Measurements from ENCODE around the gene GP1BB. TPM values are rescaled to one million over a fixed set of nuclear protein-coding genes. Genes with fewer than 3 reads are reported as not detected.

GP1BB gene
- total RNA-seq, 2 experiments from 2014 or later: not detected

- intact Hi-C loops (cut with micrococcal nuclease): no loop called here
Observed at GRCh38 chr22:19739448-19739895, 16.1 kb downstream of the GP1BB start.

GRCh38 chr22:19739911-19740449 is 16.6 kb downstream of the GP1BB start:
- CTCF ChIA-PET: no interaction called here
- H3K9me3 Mint-ChIP-seq: no peaks in the 10 kb centered on the region
- POLR2A ChIA-PET: no interaction called here
- H3K27me3 Mint-ChIP-seq: no peaks in the 10 kb centered on the region
- intact Hi-C loops (cut with micrococcal nuclease): no loop called here
- no peak overlapping the region for H3K27ac Mint-ChIP-seq
- no peak overlapping the region for H3K4me3 Mint-ChIP-seq
- TF ChIP-seq CTCF (IDR thresholded peaks at IDR 0.05): no peak
- H3K36me3 Mint-ChIP-seq (ENCODE audit: low read depth): no peaks in the 10 kb centered on the region
- H3K4me1 Mint-ChIP-seq (ENCODE audit: low read depth): no peaks in the 10 kb centered on the region
- ATAC-seq (no peak), DNase-seq (no peak)

More at GRCh38 chr22:19739448-19739895, 16.1 kb downstream of the GP1BB start:
- no peak for ATAC-seq
- TF ChIP-seq CTCF (IDR thresholded peaks at IDR 0.05): no peak
- no peaks in the 10 kb centered on the region for H3K4me1 Mint-ChIP-seq (ENCODE audit: low read depth)
- ChIA-PET CTCF (no interaction called here), POLR2A (no interaction called here)
- DNase-seq: no peak
- no peaks in the 10 kb centered on the region for H3K36me3 Mint-ChIP-seq (ENCODE audit: low read depth)
- H3K27me3 Mint-ChIP-seq: no peaks in the 10 kb centered on the region
- no peak overlapping the region for H3K4me3 Mint-ChIP-seq
- H3K27ac Mint-ChIP-seq: no peak overlapping the region
- no peaks in the 10 kb centered on the region for H3K9me3 Mint-ChIP-seq

- DNase-seq (no peak), ATAC-seq (no peak)
- POLR2A ChIA-PET: no interaction called here
- Mint-ChIP-seq H3K4me1 (ENCODE audit: low read depth) (no peaks in the 10 kb centered on the region), H3K36me3 (ENCODE audit: low read depth) (no peaks in the 10 kb centered on the region), H3K9me3 (no peaks in the 10 kb centered on the region), H3K27ac (no peak overlapping the region), H3K27me3 (no peaks in the 10 kb centered on the region), H3K4me3 (no peak overlapping the region)
- CTCF ChIA-PET: no interaction called here
- intact Hi-C loops (cut with micrococcal nuclease): no loop called here
- TF ChIP-seq CTCF (IDR thresholded peaks at IDR 0.05): no peak
Observed at GRCh38 chr22:19740586-19740985, 17.2 kb downstream of the GP1BB start.

- Mint-ChIP-seq H3K27me3 (no peaks in the 10 kb centered on the region), H3K36me3 (ENCODE audit: low read depth) (no peaks in the 10 kb centered on the region), H3K4me3 (no peak overlapping the region), H3K4me1 (ENCODE audit: low read depth) (no peaks in the 10 kb centered on the region), H3K27ac (no peak overlapping the region), H3K9me3 (no peaks in the 10 kb centered on the region)
- CTCF ChIA-PET: interaction anchor here (2.0 kb wide), 1 partner anchor 11 kb away, joined by 12 read pairs; no protein-coding TSS in a partner anchor
- POLR2A ChIA-PET: no interaction called here
- intact Hi-C loops (cut with micrococcal nuclease): no loop called here
- TF ChIP-seq CTCF (IDR thresholded peaks at IDR 0.05): no peak
- ATAC-seq (no peak), DNase-seq (no peak)
Observed at GRCh38 chr22:19741053-19741452, 17.7 kb downstream of the GP1BB start.

GRCh38 chr22:19742160-19743066 is 19.1 kb downstream of the GP1BB start:
- Mint-ChIP-seq H3K36me3 (ENCODE audit: low read depth) (no peaks in the 10 kb centered on the region), H3K27me3 (no peaks in the 10 kb centered on the region), H3K4me1 (ENCODE audit: low read depth) (no peaks in the 10 kb centered on the region), H3K4me3 (no peak overlapping the region), H3K9me3 (no peaks in the 10 kb centered on the region), H3K27ac (no peak overlapping the region)
- no peak for TF ChIP-seq CTCF (IDR thresholded peaks at IDR 0.05)
- ATAC-seq: no peak
- intact Hi-C loops (cut with micrococcal nuclease): no loop called here
- ChIA-PET CTCF (interaction anchor here (2.0 kb wide), 1 partner anchor 12 kb away, joined by 12 read pairs; no protein-coding TSS in a partner anchor), POLR2A (no interaction called here)
- no peak for DNase-seq
